ENCODE results near the gene GIT1.

GIT1 gene

GRCh38 chr17:29622337-29623282 is 33.2 kb upstream of the GIT1 start, which contains the start of gene CORO6:
CORO6 (minus strand) TSS chr17:29622912; CDS start chr17:29621421, 1,491 bp downstream.
- Histone ChIP-seq H3K36me3 (ENCODE audit: low read length) (no peaks in the 10 kb centered on the region), H3K27ac (ENCODE audit: low read depth, low read length) (no peak within 1 kb of the TSS), H3K27me3 (ENCODE audit: low read length) (no peaks in the 10 kb centered on the region), H4K20me1 (ENCODE audit: low read depth, low read length) (no peaks in the 10 kb centered on the region), H3K9ac (ENCODE audit: low read length) (peak within 1 kb of the TSS; percentile 48), H3K79me2 (ENCODE audit: insufficient read depth, low read length) (no peaks in the 10 kb centered on the region), H3K9me3 (ENCODE audit: insufficient read depth, low read length) (no peaks in the 10 kb centered on the region), H2AFZ (ENCODE audit: low read depth, low read length, severe bottlenecking) (peak within 1 kb of the TSS; percentile 46), H3K9me2 (replicated peaks; ENCODE audit: insufficient read depth, low read length) (no peaks in the 10 kb centered on the region), H3K4me2 (ENCODE audit: low read depth, low read length, poor library complexity, severe bottlenecking) (peak within 1 kb of the TSS; percentile 60), H3K4me3 (ENCODE audit: insufficient read depth, low read length, poor library complexity, severe bottlenecking) (peak within 1 kb of the TSS; percentile 46), H3F3A (ENCODE audit: insufficient read depth) (peaks cover 12% of the 10 kb centered on the region; the same call in 1 of the 2 replicates)
- TF ChIP-seq, protein P1, sequence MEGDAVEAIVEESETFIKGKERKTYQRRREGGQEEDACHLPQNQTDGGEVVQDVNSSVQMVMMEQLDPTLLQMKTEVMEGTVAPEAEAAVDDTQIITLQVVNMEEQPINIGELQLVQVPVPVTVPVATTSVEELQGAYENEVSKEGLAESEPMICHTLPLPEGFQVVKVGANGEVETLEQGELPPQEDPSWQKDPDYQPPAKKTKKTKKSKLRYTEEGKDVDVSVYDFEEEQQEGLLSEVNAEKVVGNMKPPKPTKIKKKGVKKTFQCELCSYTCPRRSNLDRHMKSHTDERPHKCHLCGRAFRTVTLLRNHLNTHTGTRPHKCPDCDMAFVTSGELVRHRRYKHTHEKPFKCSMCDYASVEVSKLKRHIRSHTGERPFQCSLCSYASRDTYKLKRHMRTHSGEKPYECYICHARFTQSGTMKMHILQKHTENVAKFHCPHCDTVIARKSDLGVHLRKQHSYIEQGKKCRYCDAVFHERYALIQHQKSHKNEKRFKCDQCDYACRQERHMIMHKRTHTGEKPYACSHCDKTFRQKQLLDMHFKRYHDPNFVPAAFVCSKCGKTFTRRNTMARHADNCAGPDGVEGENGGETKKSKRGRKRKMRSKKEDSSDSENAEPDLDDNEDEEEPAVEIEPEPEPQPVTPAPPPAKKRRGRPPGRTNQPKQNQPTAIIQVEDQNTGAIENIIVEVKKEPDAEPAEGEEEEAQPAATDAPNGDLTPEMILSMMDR (IDR thresholded peaks at IDR 0.05; ENCODE audit: insufficient read depth, low read length, poor library complexity, severe bottlenecking) = no peak

DNA sequence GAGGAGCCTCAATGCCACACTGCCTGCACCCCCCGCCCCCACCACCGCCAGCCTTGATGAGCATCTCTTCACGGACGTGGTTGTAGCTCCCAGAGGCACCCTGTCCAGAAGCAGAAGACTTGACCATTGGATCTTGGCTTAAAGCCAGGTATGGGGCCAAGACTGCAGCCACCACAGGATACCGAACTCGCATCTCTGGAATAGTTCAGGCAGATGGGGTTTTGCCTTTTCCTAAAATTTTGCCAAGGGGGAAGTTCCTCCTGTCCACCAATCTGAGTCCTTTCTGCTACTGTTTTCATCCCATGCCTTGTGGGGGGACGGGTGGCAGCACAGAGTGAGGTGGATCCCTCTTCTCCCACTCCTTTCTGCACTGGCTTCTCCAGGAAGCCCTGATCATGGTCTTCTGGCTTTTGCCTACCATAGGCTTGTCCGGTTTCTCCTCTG is 32.3 kb upstream of the GIT1 start:
- Histone ChIP-seq H3K79me2 (ENCODE audit: insufficient read depth, low read length) (no peaks in the 10 kb centered on the region), H3K36me3 (ENCODE audit: low read length) (no peaks in the 10 kb centered on the region), H3K4me2 (ENCODE audit: low read depth, low read length, poor library complexity, severe bottlenecking) (peak overlapping the region; percentile 60), H3K9me3 (ENCODE audit: insufficient read depth, low read length) (no peaks in the 10 kb centered on the region), H3K27ac (ENCODE audit: low read depth, low read length) (no peak overlapping the region), H3F3A (ENCODE audit: insufficient read depth) (peaks cover 12% of the 10 kb centered on the region; the same call in 1 of the 2 replicates), H3K9ac (ENCODE audit: low read length) (no peak overlapping the region; the same call in 1 of the 2 replicates), H3K4me3 (ENCODE audit: insufficient read depth, low read length, poor library complexity, severe bottlenecking) (no peak overlapping the region), H3K9me2 (replicated peaks; ENCODE audit: insufficient read depth, low read length) (no peaks in the 10 kb centered on the region), H3K27me3 (ENCODE audit: low read length) (no peaks in the 10 kb centered on the region), H2AFZ (ENCODE audit: low read depth, low read length, severe bottlenecking) (no peak overlapping the region), H4K20me1 (ENCODE audit: low read depth, low read length) (no peaks in the 10 kb centered on the region)
- TF ChIP-seq, protein P1 (IDR thresholded peaks at IDR 0.05; ENCODE audit: insufficient read depth, low read length, poor library complexity, severe bottlenecking) = no peak
- no peak for TF ChIP-seq EZH2phosphoT487 (conservative IDR thresholded peaks at IDR 0.05; ENCODE audit: low read length)

DNA sequence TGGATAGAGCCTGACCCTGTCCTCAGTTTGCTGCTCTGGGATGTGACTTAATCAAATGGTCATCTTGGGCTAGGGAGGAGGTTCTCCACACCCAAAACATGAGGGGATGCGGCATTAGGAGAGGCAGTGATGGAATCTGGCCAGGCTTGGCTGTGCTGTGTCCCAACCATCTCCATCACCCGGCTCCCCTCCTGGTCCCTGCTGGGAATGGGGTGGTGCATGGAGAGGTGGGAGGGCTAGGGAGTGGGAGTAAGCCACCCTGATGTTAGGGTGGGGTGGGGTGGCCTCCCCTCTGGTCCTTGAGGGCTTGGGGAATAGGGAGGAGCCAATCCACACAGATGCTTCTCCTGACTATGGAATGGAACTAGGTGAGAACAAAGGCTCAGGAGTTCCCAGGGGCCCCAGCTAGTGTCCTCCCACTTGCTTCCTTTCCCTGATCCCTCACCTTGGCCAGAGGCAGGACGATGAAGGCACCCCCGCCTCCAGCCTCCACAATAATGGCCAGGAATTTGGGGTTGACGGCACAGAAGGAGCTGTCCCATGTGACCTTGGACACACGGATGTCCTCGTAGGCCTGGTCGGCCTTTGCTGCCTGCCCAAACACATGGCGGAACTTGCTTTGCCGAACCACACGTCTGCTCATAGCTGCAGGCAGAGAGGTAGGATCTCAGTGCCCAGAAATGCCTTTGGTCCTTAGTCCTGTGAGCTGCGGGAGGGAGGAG is 31.5 kb upstream of the GIT1 start:
- no peak overlapping the region for H3K27ac ChIP-seq (ENCODE audit: low read depth, low read length)
- H4K20me1 ChIP-seq (ENCODE audit: low read depth, low read length) = no peaks in the 10 kb centered on the region
- H3K9me2 ChIP-seq (replicated peaks; ENCODE audit: insufficient read depth, low read length) = no peaks in the 10 kb centered on the region
- no peak for TF ChIP-seq EZH2phosphoT487 (conservative IDR thresholded peaks at IDR 0.05; ENCODE audit: low read length)
- no peaks in the 10 kb centered on the region for H3K36me3 ChIP-seq (ENCODE audit: low read length)
- H3K79me2 ChIP-seq (ENCODE audit: insufficient read depth, low read length) = no peaks in the 10 kb centered on the region
- H3K9me3 ChIP-seq (ENCODE audit: insufficient read depth, low read length) = no peaks in the 10 kb centered on the region
- no peak overlapping the region for H3K9ac ChIP-seq (ENCODE audit: low read length)
- H3K27me3 ChIP-seq (ENCODE audit: low read length) = no peaks in the 10 kb centered on the region
- H2AFZ ChIP-seq (ENCODE audit: low read depth, low read length, severe bottlenecking) = no peak overlapping the region
- H3K4me2 ChIP-seq (ENCODE audit: low read depth, low read length, poor library complexity, severe bottlenecking) = no peak overlapping the region
- H3F3A ChIP-seq (ENCODE audit: insufficient read depth) = peaks cover 12% of the 10 kb centered on the region; the same call in 1 of the 2 replicates
- no peak overlapping the region for H3K4me3 ChIP-seq (ENCODE audit: insufficient read depth, low read length, poor library complexity, severe bottlenecking)
